IPS DF 4.7 (cell line): Measurements from ENCODE around the gene LCN2.

Experiments used
- DNase-seq: peaks from one replicate; pipeline ENCODE4 v3.0.0-alpha.2; 2013; ENCODE audit warnings: low spot score; ENCODE audit errors: extremely low read depth

The LCN2 gene

GRCh38 chr9:128192601-128193371 is 43.5 kb downstream of the LCN2 start:
- DNase-seq = no peak

- no peak for DNase-seq
Observed at GRCh38 chr9:128193469-128194096, 44.3 kb downstream of the LCN2 start.

- no peak for DNase-seq
Observed at GRCh38 chr9:128201441-128202369, 52.5 kb downstream of the LCN2 start.

- DNase-seq = no peak
Observed at GRCh38 chr9:128202648-128203023, 53.4 kb downstream of the LCN2 start.
